Measurements from ENCODE around the gene DNAH10.

The DNAH10 gene

DNA sequence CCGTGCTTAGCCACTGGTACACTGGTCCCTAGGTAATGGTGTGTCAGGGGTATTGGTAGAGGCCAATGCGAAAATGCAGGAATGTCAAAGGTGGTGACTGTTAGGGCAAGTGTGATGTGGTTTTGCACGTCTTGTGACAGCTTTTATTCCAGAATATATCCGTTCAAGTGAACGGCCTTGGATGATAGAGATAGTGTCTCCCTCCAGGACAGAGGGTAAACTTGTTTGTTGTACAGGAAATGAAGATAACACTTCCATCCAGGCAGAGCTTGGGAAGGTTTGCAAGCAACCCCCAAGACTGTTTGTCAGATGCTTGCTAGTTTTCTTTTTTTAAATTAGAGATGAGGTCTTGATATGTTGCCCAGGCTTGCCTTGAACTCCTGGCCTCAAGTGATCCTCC, 84.2 kb downstream of the DNAH10 start:
- DNase-seq: no peak

DNA sequence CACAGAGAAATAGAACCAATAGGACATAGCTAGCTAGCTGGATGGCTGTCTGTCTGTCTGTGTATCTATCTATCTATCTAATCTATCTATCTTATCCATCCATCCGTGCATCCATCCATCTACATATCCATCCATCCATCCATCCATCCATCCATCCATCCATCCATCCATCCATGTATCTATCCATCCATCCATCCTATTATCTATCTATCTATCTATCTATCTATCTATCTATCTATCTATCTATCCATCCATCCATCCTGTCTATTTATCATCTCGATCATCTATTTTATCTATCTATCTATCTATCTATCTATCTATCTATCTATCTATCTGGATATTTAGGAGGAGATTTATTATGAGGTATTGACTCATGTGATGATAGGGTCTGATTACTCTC, 84.9 kb downstream of the DNAH10 start:
- DNase-seq: no peak

DNA sequence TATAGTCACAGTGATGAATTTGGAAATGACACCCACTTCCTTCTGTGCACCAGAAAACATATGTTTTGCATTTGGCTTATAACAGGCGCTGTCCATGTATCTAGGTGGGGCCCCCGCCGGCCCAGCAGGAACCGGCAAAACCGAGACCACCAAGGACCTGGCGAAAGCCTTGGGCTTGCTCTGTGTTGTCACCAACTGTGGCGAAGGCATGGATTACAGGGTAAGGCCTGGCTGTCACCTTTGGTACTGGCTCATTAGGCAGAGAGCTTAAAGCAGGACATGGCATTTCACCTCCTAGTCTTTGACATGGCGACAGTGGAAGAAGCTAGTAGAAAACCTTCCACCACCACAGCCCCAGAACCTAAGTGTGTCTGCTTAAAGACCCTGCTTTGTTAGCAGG, 85.8 kb downstream of the DNAH10 start:
- no peak for DNase-seq

DNA sequence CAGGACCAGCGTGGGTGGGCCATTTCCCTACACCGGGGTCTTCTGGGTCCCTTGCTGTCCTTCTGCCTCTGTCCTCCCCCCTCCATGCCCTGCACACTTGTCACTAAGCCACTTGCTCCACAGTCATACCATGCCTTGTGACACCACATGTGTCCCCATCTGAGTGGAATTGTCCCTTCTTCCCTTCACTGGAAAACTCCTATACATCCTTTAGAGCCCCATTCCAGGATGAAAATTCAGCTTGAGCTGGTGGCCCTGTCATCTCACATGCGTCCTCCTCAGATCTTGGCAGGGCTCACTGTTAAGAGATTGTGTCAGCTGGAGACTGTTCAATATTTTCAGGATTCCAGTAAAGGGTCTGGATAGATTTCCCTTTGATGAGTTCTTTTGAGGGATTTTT, 87.4 kb downstream of the DNAH10 start:
- no peak for DNase-seq

DNA sequence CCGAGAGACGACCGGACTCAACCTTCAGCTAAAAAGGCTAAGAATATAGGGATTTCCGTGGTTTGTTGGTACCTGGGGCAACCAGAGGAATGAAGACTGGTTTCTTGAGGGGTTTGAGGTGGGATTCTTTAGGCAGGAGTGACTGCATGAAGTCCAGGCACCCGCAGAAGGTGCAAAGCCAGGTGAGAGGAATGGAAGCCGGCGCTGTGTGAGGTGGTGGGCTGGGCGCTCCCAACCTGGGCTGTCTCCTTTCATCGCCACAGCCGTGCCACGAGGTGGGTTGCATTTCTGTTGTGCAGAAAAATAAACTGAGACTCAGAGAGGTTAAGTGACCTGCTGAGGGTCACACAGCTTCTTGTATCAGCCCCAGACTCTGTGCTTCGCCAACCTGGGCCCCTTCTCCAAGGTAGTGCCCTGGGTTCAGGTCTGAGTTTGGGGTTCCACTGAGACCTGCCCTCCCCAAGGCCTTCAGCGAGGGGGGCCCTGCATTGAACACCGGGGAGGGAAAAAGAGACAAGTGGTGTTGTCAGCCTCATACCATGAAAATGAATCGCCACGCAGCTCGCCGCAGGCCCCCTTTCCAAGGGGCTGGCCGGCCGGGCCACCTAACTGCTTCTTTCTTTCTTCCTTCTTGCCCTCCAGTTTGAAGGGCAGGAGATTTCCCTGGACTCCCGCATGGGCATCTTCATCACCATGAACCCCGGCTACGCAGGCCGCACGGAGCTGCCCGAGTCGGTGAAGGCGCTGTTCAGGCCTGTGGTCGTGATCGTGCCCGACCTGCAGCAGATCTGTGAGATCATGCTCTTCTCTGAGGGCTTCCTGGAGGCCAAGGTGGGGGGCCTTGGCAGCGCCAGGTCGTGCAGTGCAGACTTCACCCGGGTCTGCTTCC, 88.4 kb downstream of the DNAH10 start:
- no peak for DNase-seq

DNA sequence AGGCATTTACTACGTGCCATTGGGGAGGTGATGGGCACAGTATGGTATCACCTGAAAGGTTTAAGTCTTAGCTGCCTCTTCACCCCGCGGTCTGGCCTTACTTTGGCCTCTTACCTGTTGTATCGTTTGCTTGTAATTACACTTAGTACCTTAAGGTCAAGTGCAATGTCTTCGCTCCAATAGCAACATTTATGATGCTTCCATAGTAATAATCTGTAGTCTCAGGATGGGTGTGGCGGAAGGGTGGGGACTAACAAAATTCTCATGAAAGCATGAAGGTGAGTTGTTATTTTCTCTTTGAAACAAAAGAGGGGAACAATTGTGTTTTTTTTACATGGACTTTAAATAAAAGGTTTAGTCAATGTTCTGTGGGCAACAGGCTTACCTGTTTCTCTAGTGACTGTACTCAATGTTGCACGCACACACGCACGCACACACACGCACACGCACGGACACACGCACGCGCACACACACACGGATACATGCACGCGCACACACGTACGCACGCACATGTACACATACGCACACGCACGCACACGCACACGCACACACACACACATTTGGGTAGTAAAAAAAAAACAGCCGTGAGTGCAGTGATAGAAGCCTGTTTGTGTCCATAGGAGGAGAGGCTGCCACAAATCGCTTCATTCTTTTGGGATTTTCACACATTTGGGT, 91.4 kb downstream of the DNAH10 start:
- DNase-seq: no peak

DNA sequence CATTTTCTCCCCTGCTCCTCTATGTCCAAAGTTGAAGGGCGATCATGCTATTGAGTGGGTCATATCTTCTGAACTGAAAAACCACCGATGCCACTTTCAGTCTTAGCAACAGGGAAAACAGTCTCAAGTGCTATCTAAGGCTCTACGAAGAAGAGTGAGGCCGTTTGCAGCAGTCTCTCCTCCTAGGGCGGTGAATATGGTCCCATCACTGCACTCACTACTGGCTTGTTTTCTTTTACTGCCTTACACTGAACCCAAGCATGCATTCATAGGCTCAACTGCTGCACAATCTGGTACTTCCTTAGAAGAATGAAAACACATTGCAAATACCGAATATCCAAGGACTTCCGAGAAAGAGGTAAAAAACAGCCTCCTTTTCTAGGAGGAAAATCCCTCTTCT, 92.1 kb downstream of the DNAH10 start:
- no peak for DNase-seq

DNA sequence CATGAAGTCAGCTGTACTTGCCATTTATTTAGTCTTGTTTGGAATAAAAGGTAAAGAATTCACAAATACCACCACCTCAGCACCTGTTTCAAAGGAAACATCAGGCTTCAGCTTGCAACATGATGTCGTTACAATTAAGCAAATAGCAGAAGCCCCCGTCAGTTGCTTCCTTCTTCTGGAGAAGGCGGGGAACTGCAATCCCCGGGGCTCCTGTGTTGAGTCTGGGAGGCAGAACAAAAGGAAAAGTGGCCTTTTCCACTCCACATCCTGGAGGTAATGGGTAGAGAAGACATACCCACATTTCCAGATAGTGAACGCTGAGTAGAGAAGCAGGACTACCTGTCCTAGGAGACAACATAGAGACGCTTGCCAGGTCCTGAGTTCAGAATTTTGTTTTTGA, 92.8 kb downstream of the DNAH10 start:
- no peak for DNase-seq

DNA sequence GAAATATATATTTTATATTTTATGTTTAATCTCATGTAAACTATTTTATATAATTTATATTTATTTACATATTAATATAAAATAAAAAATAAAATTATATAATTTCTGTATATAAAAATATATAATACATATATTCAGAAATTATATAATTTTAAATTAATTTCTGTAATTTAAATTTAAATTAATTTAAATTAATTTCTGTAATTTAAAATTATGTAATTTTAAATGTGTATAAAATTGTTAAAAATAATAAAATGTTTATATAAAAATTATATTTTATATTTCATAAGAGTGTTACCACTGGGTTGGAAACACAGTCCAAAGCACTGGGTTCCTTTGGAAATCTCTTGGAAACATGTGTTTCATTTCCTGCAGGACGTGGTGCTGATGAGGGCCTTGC, 94.6 kb downstream of the DNAH10 start:
- no peak for DNase-seq

DNA sequence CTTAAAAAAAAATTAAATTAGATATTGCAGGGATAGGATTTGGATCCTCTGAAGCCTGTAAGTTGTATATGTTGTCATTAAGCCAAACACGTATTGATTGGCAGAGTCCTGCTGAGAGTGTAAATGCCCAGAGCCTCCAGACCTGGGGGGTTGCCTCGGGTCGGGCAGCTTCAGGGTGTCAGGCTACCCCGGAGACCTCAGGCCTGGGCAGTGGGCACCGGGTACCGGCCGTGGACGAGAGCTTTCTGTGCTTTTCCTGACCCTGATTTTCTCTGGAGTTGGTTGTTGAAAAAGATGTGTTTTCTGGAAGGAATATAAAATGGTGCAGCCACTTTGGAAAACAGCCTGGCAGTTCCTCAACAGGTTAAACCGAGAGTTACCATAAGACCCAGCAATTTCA, 96.1 kb downstream of the DNAH10 start:
- no peak for DNase-seq

DNA sequence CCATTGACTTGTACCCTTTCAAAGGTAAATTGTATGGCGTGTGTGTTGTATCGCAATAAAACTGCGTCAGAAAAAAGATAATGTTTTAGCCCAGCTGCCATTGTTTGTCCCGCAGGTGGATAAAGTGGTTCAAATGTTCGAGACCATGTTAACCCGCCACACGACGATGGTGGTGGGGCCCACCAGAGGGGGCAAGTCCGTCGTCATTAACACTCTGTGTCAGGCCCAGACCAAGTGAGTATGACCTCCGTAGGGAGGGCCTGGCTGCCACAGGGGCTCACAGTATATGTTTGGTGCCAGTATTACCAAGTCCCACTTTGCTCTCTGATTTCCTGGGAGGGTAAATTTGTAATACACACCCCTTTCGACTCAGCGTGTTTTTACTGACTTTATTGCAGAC, 96.9 kb downstream of the DNAH10 start:
- DNase-seq: no peak

DNA sequence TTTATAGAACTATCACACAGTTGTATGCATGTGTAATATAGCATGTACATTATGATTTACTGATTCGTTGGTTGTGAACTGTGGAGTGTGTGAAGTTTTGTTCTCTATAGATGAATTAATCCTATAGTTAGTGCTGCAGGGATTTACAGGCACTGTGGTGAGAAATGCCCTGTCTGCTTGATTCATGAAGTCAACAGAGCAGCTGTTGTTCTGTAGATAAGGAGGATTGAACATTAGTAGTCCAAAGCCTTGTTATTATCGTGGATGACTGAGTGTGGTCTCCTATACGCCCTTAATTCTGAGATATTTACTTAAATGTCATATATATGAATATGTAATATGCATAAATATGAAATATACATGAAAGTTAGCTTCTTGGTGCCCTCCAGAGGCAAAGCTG, 98.3 kb downstream of the DNAH10 start:
- no peak for DNase-seq

DNA sequence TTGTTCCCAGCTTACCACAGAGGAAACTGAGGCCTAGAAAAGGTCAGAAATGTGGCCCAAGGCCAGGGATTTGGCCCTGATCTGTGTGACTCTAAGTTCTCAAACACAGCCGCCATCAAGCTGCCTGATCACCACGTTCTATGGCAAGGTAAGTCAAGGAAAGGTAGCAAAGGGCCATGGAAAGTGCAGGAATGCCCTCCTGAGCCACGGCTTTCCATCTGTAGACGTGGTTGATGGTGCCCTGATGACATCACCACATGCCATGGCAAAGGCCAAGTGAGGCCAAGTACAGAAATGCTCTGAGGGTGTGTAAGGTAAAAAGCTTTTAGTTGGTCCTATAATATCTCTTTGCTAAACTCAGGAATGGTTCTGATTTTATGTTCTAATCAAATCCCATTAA, 99.3 kb downstream of the DNAH10 start:
- DNase-seq: no peak

DNA sequence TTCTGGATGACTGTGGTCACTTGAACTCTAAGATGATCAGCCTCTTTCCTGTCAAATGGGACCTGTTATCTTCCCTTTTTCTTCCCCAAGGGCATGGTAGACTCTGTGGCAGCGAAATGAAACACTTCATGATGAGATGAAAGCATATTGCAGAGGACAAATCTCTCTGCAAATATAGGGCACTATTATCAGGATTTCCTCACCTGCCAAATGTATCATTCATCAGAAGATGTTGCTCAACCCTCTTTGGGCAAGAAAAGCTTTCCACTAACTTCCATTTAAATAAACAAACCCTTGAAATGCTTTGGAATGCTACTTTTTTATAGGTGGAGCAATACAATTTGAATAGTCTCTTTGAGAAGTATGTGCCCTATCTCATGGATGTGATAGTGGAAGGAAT, 105.0 kb downstream of the DNAH10 start:
- DNase-seq: no peak

DNA sequence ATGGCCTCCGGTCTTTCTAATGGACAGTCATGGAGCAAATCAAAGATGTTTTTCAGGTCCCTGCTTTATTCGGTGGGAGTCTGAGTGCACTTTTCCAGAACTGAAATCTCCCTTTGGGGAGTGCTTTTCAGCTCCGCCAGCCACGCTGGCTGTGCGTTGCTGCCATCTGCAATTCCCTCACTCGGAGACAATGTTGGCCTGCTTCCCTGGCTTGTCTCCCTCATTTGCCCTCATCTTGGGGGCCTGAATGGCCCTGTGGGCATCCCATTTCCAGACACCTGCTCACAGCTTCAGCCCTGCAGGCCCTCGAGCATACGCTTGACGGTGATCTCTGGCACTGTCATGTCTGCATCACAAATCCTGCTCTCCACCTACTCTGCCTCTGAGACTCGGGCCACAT, 106.7 kb downstream of the DNAH10 start:
- no peak for DNase-seq

DNA sequence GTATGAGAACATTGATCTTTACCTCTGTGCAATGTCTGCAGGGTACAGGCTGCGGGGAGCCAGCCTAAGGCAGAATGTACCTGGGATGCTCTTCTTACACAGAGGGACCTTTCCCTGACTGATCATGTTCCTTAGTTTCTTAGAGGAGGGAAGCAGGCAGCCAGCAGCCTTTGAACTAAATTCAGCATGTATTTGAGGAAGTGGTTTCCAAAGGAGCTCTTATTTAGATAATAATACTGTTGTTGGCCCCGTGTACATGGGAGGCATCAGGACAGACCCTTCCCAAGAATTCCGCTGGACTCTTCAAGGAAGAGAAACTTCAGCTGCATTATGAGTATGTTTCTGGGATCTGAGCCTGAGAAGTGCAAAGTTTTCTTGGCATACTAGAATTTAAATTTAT, 111.7 kb downstream of the DNAH10 start:
- no peak for DNase-seq

DNA sequence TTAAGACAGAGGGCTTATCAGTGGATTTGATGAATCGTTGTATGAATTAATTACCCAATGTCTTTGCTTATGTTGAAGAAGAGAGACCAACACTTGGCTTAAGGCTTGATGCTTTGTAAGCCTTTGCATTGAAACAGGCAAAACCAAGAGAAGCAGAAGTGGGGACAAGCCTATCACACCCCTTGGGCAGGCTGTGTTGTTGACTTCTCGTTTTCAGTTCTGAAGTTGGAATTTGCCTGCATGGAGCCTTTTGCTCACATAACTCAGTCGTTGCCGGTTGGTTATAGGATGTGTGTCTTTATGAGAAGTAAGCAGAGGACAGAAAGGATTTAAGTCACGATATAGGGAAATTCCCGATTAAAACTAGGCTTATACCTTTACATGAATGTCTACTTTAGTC, 115.9 kb downstream of the DNAH10 start:
- no peak for DNase-seq

DNA sequence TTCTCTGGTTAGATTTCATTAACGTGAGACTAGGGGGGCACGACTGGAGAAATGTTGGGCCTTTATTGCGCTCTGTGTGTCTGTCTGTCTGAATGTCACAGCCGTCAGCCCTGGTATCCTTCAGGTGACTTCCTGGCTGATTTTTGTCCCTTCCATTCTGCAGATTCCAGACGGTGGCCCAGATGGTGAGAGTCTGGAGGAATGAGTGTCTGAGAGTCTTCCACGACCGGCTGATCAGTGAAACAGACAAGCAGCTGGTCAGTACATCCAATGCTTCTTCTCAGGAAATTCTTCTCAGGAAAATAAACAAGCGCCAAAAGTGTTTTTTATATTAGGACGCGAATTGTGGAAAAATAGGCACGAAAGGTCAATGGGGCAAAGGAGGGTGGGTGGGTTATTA, 117.0 kb downstream of the DNAH10 start:
- no peak for DNase-seq

DNA sequence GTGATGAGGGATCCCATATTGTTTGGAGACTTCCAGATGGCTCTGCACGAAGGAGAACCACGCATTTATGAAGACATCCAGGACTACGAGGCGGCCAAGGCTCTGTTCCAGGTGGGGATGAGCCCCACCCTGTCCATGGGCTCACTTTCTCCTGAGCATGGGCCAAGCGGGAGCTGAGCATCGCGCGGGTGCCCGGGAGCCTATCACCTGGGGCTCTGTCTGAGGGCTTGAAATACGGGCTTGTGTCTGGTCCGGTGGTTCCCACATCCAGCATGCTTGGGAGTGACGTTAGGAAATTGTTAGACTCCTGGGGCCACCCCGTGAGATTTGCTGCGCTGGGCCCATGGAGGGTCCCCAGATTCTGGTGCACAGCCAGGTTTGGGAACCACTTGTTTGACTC, 117.6 kb downstream of the DNAH10 start:
- DNase-seq: no peak

DNA sequence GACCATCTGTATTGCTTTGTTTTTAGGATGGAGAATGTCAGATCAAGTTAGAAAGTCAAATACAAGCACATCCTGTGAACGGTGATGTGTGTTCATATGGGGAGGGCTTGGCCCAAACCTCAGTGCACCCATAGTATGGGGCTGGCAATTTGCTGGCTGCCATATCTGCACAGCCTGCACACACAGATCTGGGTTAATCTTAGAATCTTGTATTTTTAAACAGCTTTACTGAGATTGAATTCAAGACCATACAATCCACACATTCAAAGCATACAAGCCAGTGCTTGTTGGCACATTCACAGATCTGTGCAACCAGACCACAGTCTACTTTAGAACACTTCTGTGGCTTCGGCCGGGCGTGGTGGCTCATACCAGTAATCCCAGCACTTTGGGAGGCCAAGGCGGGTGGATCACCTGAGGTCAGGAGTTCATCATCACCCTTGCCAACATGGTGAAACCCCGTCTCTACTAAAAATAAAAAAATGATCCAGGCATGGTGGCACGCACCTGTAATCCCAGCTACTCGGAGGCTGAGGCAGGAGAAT, 120.1 kb downstream of the DNAH10 start:
- DNase-seq: no peak

DNA sequence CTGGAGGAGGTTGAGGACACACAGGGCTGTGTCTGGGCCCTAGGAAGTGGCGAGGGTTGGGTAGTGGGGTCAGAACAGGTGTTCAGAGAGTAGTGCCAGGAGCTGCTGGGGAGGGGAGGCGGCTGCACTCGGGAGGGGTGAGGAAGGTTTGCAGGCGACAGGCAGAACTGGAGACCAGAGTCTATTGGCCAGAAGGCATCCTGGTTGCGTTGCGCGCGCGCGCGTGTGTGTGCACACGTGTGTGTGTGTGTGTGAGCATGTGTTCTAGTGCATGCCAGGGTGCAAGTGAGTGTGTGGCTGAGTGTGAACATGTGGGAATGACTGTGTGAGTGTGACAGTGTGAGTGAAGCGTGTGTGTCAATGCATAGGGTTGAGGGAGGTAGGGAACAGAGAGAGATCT, 124.2 kb downstream of the DNAH10 start:
- no peak for DNase-seq

DNA sequence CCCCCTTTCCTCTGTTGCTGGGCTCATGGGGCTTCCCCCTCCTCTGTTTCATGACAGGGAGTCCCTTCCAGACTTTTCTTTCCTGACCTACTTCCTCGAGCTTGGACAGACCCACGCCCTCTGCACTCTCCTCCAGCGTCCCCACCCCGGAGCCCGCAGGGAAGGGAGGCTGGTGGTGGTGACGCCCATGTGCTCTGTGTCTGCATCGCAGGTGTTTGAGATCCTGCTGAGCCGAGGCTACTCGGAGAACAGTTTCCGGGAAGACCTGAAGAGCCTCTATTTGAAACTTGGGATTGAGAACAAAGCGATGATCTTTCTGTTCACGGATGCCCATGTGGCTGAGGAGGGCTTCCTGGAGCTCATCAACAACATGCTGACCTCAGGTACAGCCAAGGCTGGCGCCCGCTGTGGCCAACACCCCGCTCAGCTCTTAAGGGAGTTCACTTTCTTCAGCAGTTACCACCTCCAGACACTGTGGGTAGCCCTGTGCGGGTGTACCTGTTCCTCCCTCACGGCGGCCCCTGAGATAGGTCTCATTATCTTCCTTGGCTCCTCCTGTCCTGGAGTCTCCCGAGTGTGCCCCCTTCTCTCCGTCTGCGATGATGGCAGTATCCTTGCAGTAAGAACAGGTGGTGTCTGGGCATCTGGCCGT, 125.0 kb downstream of the DNAH10 start:
- DNase-seq: no peak

DNA sequence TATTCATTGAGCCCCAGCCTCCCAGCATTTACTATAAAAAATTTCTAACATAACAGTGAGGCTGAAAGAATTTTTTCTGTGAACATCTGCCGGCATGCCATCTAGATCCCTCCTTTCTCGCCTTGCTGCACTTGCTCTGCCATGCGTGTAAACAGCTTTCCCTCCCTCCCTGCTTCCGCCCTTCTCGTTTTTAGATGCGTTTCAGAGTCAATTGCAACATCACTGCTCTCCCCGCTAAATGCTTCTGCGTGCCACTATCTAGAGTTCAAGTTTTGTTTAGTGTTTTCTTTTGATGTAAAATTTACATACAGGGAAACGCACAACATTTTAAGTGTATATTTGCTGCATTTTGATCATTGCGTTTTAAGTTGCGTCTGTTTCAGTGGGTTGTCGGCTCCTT, 126.9 kb downstream of the DNAH10 start:
- DNase-seq: no peak

Measured in T1000 (cell line).